Upper lobe of right lung (tissue), 1 donor: ENCODE data around the gene ZSCAN25. TPM values are rescaled to one million over a fixed set of nuclear protein-coding genes. Genes with fewer than 3 reads are reported as not detected.
A peak's percentile ranks its signal among the peaks of the same experiment; 100 is the strongest.
"Not testable (repeated sequence)": the region's sequence is repeated elsewhere in the genome, so short reads cannot be mapped to it uniquely, and the experiment has no call there.

Experiments used
- ATAC-seq: fragments of 200-7000 bp; cut with Tn5 transposase; one replicate; pipeline ENCODE4 v1.9.1; 2020; ENCODE audit warnings: mild to moderate bottlenecking, moderate library complexity
- DNase-seq: peaks from one replicate; pipeline ENCODE4 v3.0.0-alpha.2; 2020
- H3K27ac ChIP-seq: fragments of 200-600 bp; one replicate; pipeline ENCODE4 v1.8.0; 2022
- H3K27me3 ChIP-seq: fragments of 200-600 bp; one replicate; pipeline ENCODE4 v1.8.0; 2022; ENCODE audit warnings: mild to moderate bottlenecking
- H3K36me3 ChIP-seq: fragments of 200-600 bp; one replicate; pipeline ENCODE4 v1.8.0; 2022
- H3K4me1 ChIP-seq: fragments of 200-600 bp; one replicate; pipeline ENCODE4 v1.8.0; 2022
- H3K4me3 ChIP-seq: fragments of 200-600 bp; one replicate; pipeline ENCODE4 v1.8.0; 2022; ENCODE audit warnings: mild to moderate bottlenecking
- H3K9me3 ChIP-seq: fragments of 200-600 bp; one replicate; pipeline ENCODE4 v1.8.0; 2022
- CTCF ChIP-seq: fragments of 200-600 bp; IDR thresholded peaks from one replicate; pipeline ENCODE4 v1.8.0; 2022; ENCODE audit warnings: antibody characterized with exemption
- intact Hi-C: fragments of 100-400 bp; cut with DNase I; formaldehyde crosslinking; loops from one replicate; pipeline ENCODE4 v1.11.0; 2022
- total RNA-seq: library from RNA; stranded (reverse); fragmentation: NEBNext Ultra II Directional; extraction: Animal tissue kit (Norgen Biotek cat#: 25700); gene quantifications from one replicate; pipeline ENCODE4 v1.2.1, GENCODE V29; 2021
- donor health status: DM: no; HTN: yes; CAD: no; lungs with severe emphysema.

The ZSCAN25 gene
- total RNA-seq, 1 donor from 2014 or later, result 18.3 TPM

DNA sequence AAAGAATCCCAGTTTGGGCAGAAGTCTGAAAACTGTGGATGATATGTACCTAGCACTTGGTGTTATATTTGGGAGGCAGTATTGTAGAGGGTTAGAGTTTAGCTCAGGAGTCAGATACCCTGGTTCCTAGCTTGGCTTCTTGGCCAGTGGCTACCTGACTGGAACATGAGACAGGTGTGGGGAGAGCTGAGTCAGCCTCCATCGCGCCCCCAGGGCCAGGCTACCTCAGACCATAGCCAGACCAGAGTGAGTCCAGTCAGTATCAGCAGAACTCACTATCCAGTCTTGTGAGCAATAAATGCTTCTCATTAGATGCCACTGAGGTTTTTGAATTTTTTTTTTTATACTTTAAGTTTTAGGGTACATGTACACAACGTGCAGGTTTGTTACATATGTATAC lies 37.0 kb downstream of the ZSCAN25 start:
- H3K27me3 ChIP-seq, result no peaks in the 10 kb centered on the region
- intact Hi-C loops, result no loop called here
- no peak for ATAC-seq
- no peak for DNase-seq
- TF ChIP-seq CTCF, result no peak
- no peaks in the 10 kb centered on the region for H3K36me3 ChIP-seq
- no peak overlapping the region for H3K27ac ChIP-seq
- no peak overlapping the region for H3K4me3 ChIP-seq
- no peaks in the 10 kb centered on the region for H3K4me1 ChIP-seq
- H3K9me3 ChIP-seq, result no peaks in the 10 kb centered on the region

DNA sequence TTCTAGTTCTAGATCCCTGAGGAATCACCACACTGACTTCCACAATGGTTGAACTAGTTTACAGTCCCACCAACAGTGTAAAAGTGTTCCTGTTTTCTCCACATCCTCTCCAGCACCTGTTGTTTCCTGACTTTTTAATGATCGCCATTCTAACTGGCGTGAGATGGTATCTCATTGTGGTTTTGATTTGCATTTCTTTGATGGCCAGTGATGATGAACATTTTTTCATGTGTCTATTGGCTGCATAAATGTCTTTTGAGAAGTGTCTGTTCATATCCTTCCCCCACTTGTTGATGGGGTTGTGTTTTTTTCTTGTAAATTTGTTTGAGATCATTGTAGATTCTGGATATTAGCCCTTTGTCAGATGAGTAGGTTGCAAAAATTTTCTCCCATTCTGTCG lies 37.9 kb downstream of the ZSCAN25 start:
- H3K4me1 ChIP-seq, ATAC-seq, DNase-seq, H3K4me3 ChIP-seq, H3K36me3 ChIP-seq, H3K27me3 ChIP-seq, intact Hi-C loops, H3K9me3 ChIP-seq, H3K27ac ChIP-seq: not testable (repeated sequence)

DNA sequence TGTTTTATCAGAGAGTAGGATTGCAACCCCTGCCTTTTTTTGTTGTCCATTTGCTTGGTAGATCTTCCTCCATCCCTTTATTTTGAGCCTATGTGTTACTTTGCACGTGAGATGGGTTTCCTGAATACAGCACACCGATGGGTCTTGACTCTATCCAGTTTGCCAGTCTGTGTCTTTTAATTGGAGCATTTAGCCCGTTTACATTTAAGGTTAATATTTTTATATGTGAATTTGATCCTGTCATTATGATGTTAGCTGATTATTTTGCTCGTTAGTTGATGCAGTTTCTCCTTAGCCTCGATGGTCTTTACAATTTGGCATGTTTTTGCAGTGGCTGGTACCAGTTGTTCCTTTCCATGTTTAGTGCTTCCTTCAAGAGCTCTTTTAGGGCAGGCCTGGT lies 41.1 kb downstream of the ZSCAN25 start:
- H3K4me1 ChIP-seq, H3K36me3 ChIP-seq, H3K9me3 ChIP-seq, DNase-seq, H3K27me3 ChIP-seq, H3K4me3 ChIP-seq, ATAC-seq, H3K27ac ChIP-seq, intact Hi-C loops: not testable (repeated sequence)

DNA sequence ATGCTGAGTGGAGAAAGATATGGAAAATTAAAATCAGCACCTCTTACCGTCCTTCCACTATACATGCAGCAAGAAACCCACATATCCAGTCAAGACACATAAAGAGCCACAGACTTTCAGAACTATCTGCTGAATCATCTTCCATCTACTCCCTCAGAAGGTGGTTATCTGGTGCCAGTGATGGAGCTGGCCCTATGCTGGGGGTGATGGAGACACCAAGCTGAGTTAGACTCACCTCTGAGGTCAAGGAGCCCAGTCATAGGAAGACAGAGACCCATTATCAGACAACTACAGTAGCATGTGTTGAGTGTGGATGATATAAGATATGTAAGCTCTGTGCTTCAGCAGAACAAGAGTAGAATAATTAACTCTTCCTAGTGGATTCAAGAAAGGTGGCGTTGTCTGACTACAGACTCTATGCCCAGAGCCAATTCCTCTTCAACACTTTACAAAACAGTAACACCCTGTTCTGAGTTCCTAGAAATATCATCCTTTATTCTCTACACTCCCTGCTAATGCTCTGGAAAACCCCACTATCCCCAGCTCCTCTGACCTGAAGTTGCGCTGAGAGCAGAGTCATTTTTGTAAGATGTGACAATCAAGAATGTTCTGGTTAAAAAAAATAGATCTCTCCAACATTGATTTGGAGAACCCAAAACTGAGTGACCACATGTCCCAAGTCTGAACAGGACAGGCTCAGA lies 48.7 kb downstream of the ZSCAN25 start:
- no peak for DNase-seq
- Histone ChIP-seq H3K27ac (no peak overlapping the region), H3K4me1 (no peaks in the 10 kb centered on the region), H3K4me3 (no peak overlapping the region), H3K9me3 (no peaks in the 10 kb centered on the region), H3K27me3 (no peaks in the 10 kb centered on the region), H3K36me3 (no peaks in the 10 kb centered on the region)
- TF ChIP-seq CTCF, result no peak
- ATAC-seq, result no peak
- intact Hi-C loops, result no loop called here

GRCh38 chr7:99666013-99666395 lies 49.3 kb downstream of the ZSCAN25 start:
- TF ChIP-seq CTCF, result no peak
- Histone ChIP-seq H3K4me3 (no peak overlapping the region), H3K4me1 (no peaks in the 10 kb centered on the region), H3K27me3 (no peaks in the 10 kb centered on the region), H3K27ac (no peak overlapping the region), H3K36me3 (no peaks in the 10 kb centered on the region), H3K9me3 (no peaks in the 10 kb centered on the region)
- DNase-seq, result no peak
- peak; percentile 55 for ATAC-seq
- intact Hi-C loops, result no loop called here

DNA sequence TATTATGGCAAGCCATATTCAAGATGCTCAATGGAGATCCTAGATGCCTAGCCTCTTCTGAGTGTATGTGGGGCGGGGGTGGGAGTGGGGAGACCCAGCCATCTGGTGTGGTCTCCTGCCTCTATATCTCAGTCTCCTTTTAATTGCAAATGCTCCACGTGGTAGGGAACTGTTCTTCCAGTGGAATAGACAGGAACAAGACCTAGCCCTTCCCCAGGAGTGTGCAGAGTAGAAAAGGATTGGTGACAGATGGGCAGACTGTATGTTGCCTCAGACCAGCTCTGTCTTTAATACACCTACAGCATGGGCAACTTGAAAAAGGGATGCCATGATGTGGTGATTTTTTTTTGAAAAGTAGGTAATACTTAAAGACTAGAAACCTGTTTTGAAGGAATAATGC lies 50.4 kb downstream of the ZSCAN25 start:
- Histone ChIP-seq H3K36me3 (no peaks in the 10 kb centered on the region), H3K4me3 (no peak overlapping the region), H3K27ac (no peak overlapping the region), H3K4me1 (no peaks in the 10 kb centered on the region), H3K9me3 (no peaks in the 10 kb centered on the region), H3K27me3 (no peaks in the 10 kb centered on the region)
- no peak for DNase-seq
- ATAC-seq, result no peak
- TF ChIP-seq CTCF, result no peak
- intact Hi-C loops, result no loop called here

DNA sequence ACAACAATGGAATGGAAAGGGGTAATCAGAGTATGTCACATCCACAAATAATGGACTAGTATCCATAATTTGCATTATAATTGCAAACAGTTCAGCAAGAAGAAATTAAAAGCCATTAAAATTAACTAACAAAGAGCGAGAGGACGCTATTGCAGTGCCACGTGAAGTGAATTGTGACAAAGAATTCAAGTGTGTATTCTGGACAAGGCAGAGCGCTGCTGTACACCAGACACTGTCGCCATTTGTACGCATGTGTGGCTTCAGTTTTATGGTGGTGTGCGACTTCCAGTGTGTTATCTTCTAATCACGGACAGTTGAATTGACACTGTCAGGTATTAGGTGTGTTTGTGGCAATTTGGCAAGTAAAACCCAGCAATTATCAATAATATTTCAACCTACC lies 51.8 kb downstream of the ZSCAN25 start:
- Histone ChIP-seq H3K4me1 (no peaks in the 10 kb centered on the region), H3K4me3 (no peak overlapping the region), H3K36me3 (peaks cover 9% of the 10 kb centered on the region), H3K9me3 (no peaks in the 10 kb centered on the region), H3K27me3 (no peaks in the 10 kb centered on the region), H3K27ac (no peak overlapping the region)
- TF ChIP-seq CTCF, result no peak
- intact Hi-C loops, result no loop called here
- no peak for DNase-seq
- no peak for ATAC-seq
